AML-193 (cell line): ENCODE results near the gene GALNT9.
A peak's percentile ranks its signal among the peaks of the same experiment; 100 is the strongest.
"Not testable (repeated sequence)": the region's sequence is repeated elsewhere in the genome, so short reads cannot be mapped to it uniquely, and the experiment has no call there.

ENCODE experiments used
- DNase-seq, 2 experiments: peaks; one replicate each; lab custom pipeline; 2025; lab: John Stamatoyannopoulos, UW

Gene GALNT9

GRCh38 chr12:132155771-132156572, 173.4 kb downstream of the GALNT9 start:
- no peak for DNase-seq

- DNase-seq = no peak
Observed at GRCh38 chr12:132154941-132155770, 174.2 kb downstream of the GALNT9 start.

- DNase-seq = no peak
Observed at GRCh38 chr12:132154341-132154761, 175.0 kb downstream of the GALNT9 start.

GRCh38 chr12:132153501-132154340, 175.7 kb downstream of the GALNT9 start:
- peak; percentile 43 to 52 for DNase-seq

- no peak for DNase-seq
Observed at GRCh38 chr12:132152953-132153352, 176.4 kb downstream of the GALNT9 start.

- DNase-seq = no peak
Observed at GRCh38 chr12:132152411-132152821, 177.0 kb downstream of the GALNT9 start.

- no peak for DNase-seq
Observed at GRCh38 chr12:132151766-132152410, 177.5 kb downstream of the GALNT9 start.

- DNase-seq = no peak
Observed at GRCh38 chr12:132151145-132151765, 178.1 kb downstream of the GALNT9 start.

- no peak for DNase-seq
Observed at GRCh38 chr12:132150780-132151144, 178.6 kb downstream of the GALNT9 start.

- not testable (repeated sequence) for DNase-seq
Observed at GRCh38 chr12:132149526-132149925, 179.9 kb downstream of the GALNT9 start.

- no peak for DNase-seq
Observed at GRCh38 chr12:132148368-132149045, 180.9 kb downstream of the GALNT9 start.

- DNase-seq = no peak
Observed at GRCh38 chr12:132147423-132148367, 181.7 kb downstream of the GALNT9 start.

GRCh38 chr12:132146772-132147422, 182.5 kb downstream of the GALNT9 start:
- no peak for DNase-seq
